AG04449 (cell line): Measurements from ENCODE around the gene TST.
A peak's percentile ranks its signal among the peaks of the same experiment; 100 is the strongest.

Source experiments
- CTCF ChIA-PET: fragments of 350-600 bp; formaldehyde crosslinking; extraction: SDS; loops from one replicate; lab custom pipeline; 2021; ENCODE audit warnings: antibody characterized with exemption; lab: Yijun Ruan, JAX
- POLR2A ChIA-PET: fragments of 400-600, 350-600 bp; formaldehyde crosslinking; extraction: SDS; loops from one replicate; lab custom pipeline; 2020; ENCODE audit warnings: antibody characterized with exemption, inconsistent platforms; lab: Yijun Ruan, JAX
- DNase-seq: peaks from one replicate; pipeline ENCODE4 v3.0.0-alpha.2; 2010; ENCODE audit warnings: low read depth, low spot score
- H3K4me3 ChIP-seq: 2 replicates; pipeline ENCODE4 v1.5.1; 2011; ENCODE audit warnings: low read depth, mild to moderate bottlenecking, control low read depth, low read length
- CTCF ChIP-seq: IDR thresholded peaks from one replicate; pipeline ENCODE4 v1.5.1; 2011; ENCODE audit warnings: mild to moderate bottlenecking, moderate library complexity, low read length, control low read depth, inconsistent platforms; ENCODE audit not compliant: insufficient read depth; ENCODE audit errors: missing control alignments

Gene TST

GRCh38 chr22:37019309-37020191 is at the start of gene TST, which contains the start of gene MPST:
TSS of gene TST (minus strand) at chr22:37019447. CDS start at chr22:37018732, 715 bp downstream.
TSS of gene MPST (plus strand) at chr22:37019742. CDS start at chr22:37019837, 95 bp downstream.
- CTCF ChIA-PET: interaction anchor here (0.6 to 6.0 kb wide), 11 partner anchors 11 to 235 kb away, joined by 3 to 65 read pairs (median 4); no protein-coding TSS in a partner anchor
- POLR2A ChIA-PET: interaction anchor here (0.6 to 1.4 kb wide), 6 partner anchors 9 to 70 kb away, joined by 3 to 8 read pairs (median 4); partner anchors contain the start of gene KCTD17
- H3K4me3 ChIP-seq: peak within 1 kb of the TSS; percentile 82
- TF ChIP-seq CTCF: no peak
- no peak for DNase-seq

GRCh38 chr22:37068859-37069258 is 49.6 kb upstream of the TST start:
- DNase-seq: no peak
- ChIA-PET CTCF (interaction anchor here (0.9 to 2.3 kb wide), 4 partner anchors 8 to 131 kb away, joined by 3 to 6 read pairs (median 4); no protein-coding TSS in a partner anchor), POLR2A (no interaction called here)
- no peak for TF ChIP-seq CTCF
- H3K4me3 ChIP-seq: no peak overlapping the region

GRCh38 chr22:37067428-37067827 is 48.2 kb upstream of the TST start:
- no peak for TF ChIP-seq CTCF
- ChIA-PET POLR2A (no interaction called here), CTCF (interaction anchor here (1.5 to 2.7 kb wide), 2 partner anchors 9 to 11 kb away, joined by 6 to 12 read pairs; no protein-coding TSS in a partner anchor)
- no peak for DNase-seq
- no peak overlapping the region for H3K4me3 ChIP-seq

- no peak for DNase-seq
- H3K4me3 ChIP-seq: no peak overlapping the region
- ChIA-PET POLR2A (no interaction called here), CTCF (interaction anchor here (1.1 to 2.7 kb wide), 3 partner anchors 10 to 14 kb away, joined by 4 to 12 read pairs (median 7); partner anchors contain the start of gene KCTD17)
- TF ChIP-seq CTCF: no peak
These were observed 46.7 kb upstream of the TST start for GRCh38 chr22:37065961-37066360.

GRCh38 chr22:37065180-37065579 is 45.9 kb upstream of the TST start:
- POLR2A ChIA-PET: no interaction called here
- TF ChIP-seq CTCF: no peak
- CTCF ChIA-PET: interaction anchor here (0.5 to 2.7 kb wide), 4 partner anchors 10 to 87 kb away, joined by 3 to 12 read pairs (median 6); no protein-coding TSS in a partner anchor
- H3K4me3 ChIP-seq: no peak overlapping the region
- DNase-seq: no peak

- CTCF ChIA-PET: interaction anchor here (0.5 to 1.4 kb wide), 3 partner anchors 10 to 88 kb away, joined by 3 to 4 read pairs (median 3); no protein-coding TSS in a partner anchor
- DNase-seq: no peak
- no peak overlapping the region for H3K4me3 ChIP-seq
- no peak for TF ChIP-seq CTCF
- POLR2A ChIA-PET: no interaction called here
These were observed 45.3 kb upstream of the TST start for GRCh38 chr22:37064553-37064952.
